ENCODE data around the gene PRKAR2B. TPM values are rescaled to one million over a fixed set of nuclear protein-coding genes. Genes with fewer than 3 reads are reported as not detected.

PRKAR2B gene
- total RNA-seq, 6 experiments from 2014 or later = 3.6 to 9.7 (median 8.7) TPM

GRCh38 chr7:107194052-107194451 lies 149.5 kb downstream of the PRKAR2B start:
- Mint-ChIP-seq H3K9me3 (no peaks in the 10 kb centered on the region), H3K27ac (no peak overlapping the region), H3K27me3 (ENCODE audit: insufficient read depth) (no peaks in the 10 kb centered on the region), H3K4me3 (no peak overlapping the region), H3K4me1 (ENCODE audit: low read depth) (peaks cover 7% of the 10 kb centered on the region), H3K36me3 (ENCODE audit: low read depth) (peaks cover 14% of the 10 kb centered on the region)
- TF ChIP-seq CTCF (IDR thresholded peaks at IDR 0.05) = peak; percentile 66
- DNase-seq = no peak

GRCh38 chr7:107196834-107197610 lies 152.5 kb downstream of the PRKAR2B start:
- H3K27ac Mint-ChIP-seq = peak overlapping the region; percentile 29; the same call in 1 of the 2 replicates
- no peak for TF ChIP-seq CTCF (IDR thresholded peaks at IDR 0.05)
- no peak for DNase-seq
- no peak overlapping the region for H3K4me3 Mint-ChIP-seq
- H3K9me3 Mint-ChIP-seq = no peaks in the 10 kb centered on the region
- H3K4me1 Mint-ChIP-seq (ENCODE audit: low read depth) = peaks cover 7% of the 10 kb centered on the region
- no peaks in the 10 kb centered on the region for H3K27me3 Mint-ChIP-seq (ENCODE audit: insufficient read depth)
- peaks cover 15% of the 10 kb centered on the region for H3K36me3 Mint-ChIP-seq (ENCODE audit: low read depth)

- DNase-seq = peak; percentile 22
- no peak overlapping the region for H3K27ac Mint-ChIP-seq
- H3K36me3 Mint-ChIP-seq (ENCODE audit: low read depth) = peaks cover 26% of the 10 kb centered on the region
- peaks cover 9% of the 10 kb centered on the region for H3K4me1 Mint-ChIP-seq (ENCODE audit: low read depth)
- no peak overlapping the region for H3K4me3 Mint-ChIP-seq
- no peaks in the 10 kb centered on the region for H3K9me3 Mint-ChIP-seq
- no peaks in the 10 kb centered on the region for H3K27me3 Mint-ChIP-seq (ENCODE audit: insufficient read depth)
- TF ChIP-seq CTCF (IDR thresholded peaks at IDR 0.05) = peak; percentile 79
These were observed 157.4 kb downstream of the PRKAR2B start for GRCh38 chr7:107201795-107202450.

GRCh38 chr7:107203607-107204006 lies 159.1 kb downstream of the PRKAR2B start:
- Mint-ChIP-seq H3K4me1 (ENCODE audit: low read depth) (peaks cover 18% of the 10 kb centered on the region), H3K27ac (no peak overlapping the region)

GRCh38 chr7:107206136-107206535 lies 161.6 kb downstream of the PRKAR2B start:
- Mint-ChIP-seq H3K4me1 (ENCODE audit: low read depth) (peaks cover 19% of the 10 kb centered on the region), H3K4me3 (no peak overlapping the region), H3K9me3 (no peaks in the 10 kb centered on the region), H3K27ac (no peak overlapping the region), H3K36me3 (ENCODE audit: low read depth) (peaks cover 22% of the 10 kb centered on the region), H3K27me3 (ENCODE audit: insufficient read depth) (no peaks in the 10 kb centered on the region)
- DNase-seq = no peak
- no peak for TF ChIP-seq CTCF (IDR thresholded peaks at IDR 0.05)

More at GRCh38 chr7:107203607-107204006, 159.1 kb downstream of the PRKAR2B start:
- H3K27me3 Mint-ChIP-seq (ENCODE audit: insufficient read depth) = no peaks in the 10 kb centered on the region
- H3K36me3 Mint-ChIP-seq (ENCODE audit: low read depth) = peaks cover 22% of the 10 kb centered on the region; the same call in 1 of the 2 replicates
- H3K9me3 Mint-ChIP-seq = no peaks in the 10 kb centered on the region
- no peak for TF ChIP-seq CTCF (IDR thresholded peaks at IDR 0.05)
- no peak for DNase-seq
- H3K4me3 Mint-ChIP-seq = no peak overlapping the region

Data from HFFc6 (cell line).